Smooth muscle cell of the pulmonary artery (primary cell): ENCODE measurements around the gene LGALS3. TPM values are rescaled to one million over a fixed set of nuclear protein-coding genes. Genes with fewer than 3 reads are reported as not detected.

Source experiments
- total RNA-seq: library from RNA; depleted of rRNA; stranded (reverse); fragments of >200 nt; gene quantifications from 2 replicates; pipeline ENCODE4 v1.2.3, GENCODE V29; 2014

Gene LGALS3
- 89.3 and 142 TPM in 2 replicates for total RNA-seq

DNA sequence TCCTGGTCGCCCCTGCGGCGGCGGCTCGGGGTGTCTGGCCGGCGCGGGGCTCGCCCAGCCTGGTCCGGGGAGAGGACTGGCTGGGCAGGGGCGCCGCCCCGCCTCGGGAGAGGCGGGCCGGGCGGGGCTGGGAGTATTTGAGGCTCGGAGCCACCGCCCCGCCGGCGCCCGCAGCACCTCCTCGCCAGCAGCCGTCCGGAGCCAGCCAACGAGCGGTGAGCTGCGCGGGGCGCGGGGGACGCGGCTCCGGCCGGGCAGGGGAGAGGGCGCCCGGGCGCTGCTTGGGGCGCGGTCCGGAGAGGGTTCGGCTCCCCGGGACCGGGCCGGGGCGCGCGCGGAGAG lies at the start of gene LGALS3:
TSS of gene LGALS3 (plus strand) at position 167 of the 342 bp plus-strand sequence. CDS start 8,122 bp downstream, outside the sequence.

DNA sequence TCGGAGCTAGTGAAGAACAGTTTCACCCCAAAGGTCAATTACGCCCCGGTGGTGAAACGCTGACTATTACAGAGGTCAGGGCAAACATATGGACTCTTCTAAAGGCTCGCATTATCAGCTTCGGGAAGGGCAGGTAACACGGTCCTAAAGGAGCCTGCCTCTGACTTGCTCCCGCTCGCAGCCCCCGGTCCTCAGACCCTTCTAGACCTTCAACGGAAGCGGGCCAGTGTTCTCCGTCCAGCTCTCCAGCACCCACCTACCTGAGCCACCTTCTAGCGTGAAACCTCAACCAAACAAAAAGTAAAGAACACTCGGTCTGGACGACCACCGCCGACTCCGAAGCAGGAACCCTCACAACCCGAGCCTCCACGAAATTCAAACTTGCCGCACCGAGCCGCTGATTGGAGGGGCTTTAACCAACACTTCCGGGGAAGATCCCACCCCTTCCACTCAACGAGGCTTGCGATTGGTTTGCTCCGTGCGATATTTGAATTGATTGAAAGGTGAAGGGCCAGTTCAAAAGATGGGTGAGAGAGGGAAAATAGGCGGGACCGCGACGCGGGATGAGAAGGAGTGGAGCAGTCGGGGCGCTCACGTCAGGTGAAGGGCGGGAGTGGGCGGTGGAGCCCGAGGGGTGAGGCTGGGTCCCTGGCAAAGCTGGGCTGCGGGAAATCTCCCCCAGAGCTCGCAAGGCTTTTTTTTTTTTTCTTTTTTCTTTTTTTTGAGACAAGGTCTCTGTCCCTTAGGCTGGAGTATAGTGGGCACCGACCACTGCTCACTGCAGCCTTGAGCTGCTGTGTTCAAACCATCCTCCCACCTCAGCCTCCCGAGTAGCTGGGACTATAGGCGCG lies 62.4 kb downstream of the LGALS3 start, which contains the start of gene DLGAP5:
TSS of gene DLGAP5 (minus strand) at position 383 of the 851 bp plus-strand sequence. CDS start 2,406 bp downstream, outside the sequence.

Other genes with a start within 250 kb of the LGALS3 start
- 0.79 and 1.4 TPM in 2 replicates for gene GCH1, start 226.4 kb upstream of the LGALS3 start, total RNA-seq
- gene WDHD1, start 102.2 kb upstream of the LGALS3 start, total RNA-seq: 7.8 and 10.5 TPM in 2 replicates
- gene SOCS4, start 102.0 kb upstream of the LGALS3 start, total RNA-seq: 14.1 and 16.4 TPM in 2 replicates
- 21.2 and 26.2 TPM in 2 replicates for gene MAPK1IP1L, start 77.6 kb upstream of the LGALS3 start, total RNA-seq
- gene DLGAP5, start 62.3 kb downstream of the LGALS3 start, total RNA-seq: 2.8 and 10.2 TPM in 2 replicates
- 20.6 and 26.7 TPM in 2 replicates for gene FBXO34, start 142.2 kb downstream of the LGALS3 start, total RNA-seq